K562 (cell line): ENCODE measurements around the gene TARBP2.

Experiments used
- EZH2 ChIP-seq: IDR thresholded peaks from 2 replicates; pipeline ENCODE4 v1.6.1; 2012; ENCODE audit warnings: low read depth, mild to moderate bottlenecking, inconsistent platforms, low read length, borderline replicate concordance
- KAT8 ChIP-seq: fragments of 450-650 bp; IDR thresholded peaks from 2 replicates; pipeline ENCODE4 v1.6.1; 2016; ENCODE audit warnings: low read depth, mild to moderate bottlenecking
- MAFF ChIP-seq: IDR thresholded peaks from 2 replicates; pipeline ENCODE4 v1.6.1; 2012; ENCODE audit warnings: low read length, improper control_type of control experiment
- MNT ChIP-seq, 2 experiments: fragments of 450-650 bp; conservative IDR thresholded peaks; 2 replicates each; pipeline ENCODE4 v1.6.1; 2017; ENCODE audit warnings: mild to moderate bottlenecking in 2 of 2, moderate library complexity in 2 of 2
- NONO ChIP-seq, 2 experiments: fragments of 200-400 bp in 1 of 2; fragments of 450-650 bp in 1 of 2; formaldehyde crosslinking in 1 of 2; IDR thresholded peaks; 2 replicates each; pipeline ENCODE4 v1.6.1; 2017; ENCODE audit warnings: low read depth in 2 of 2, mild to moderate bottlenecking in 2 of 2, moderate library complexity in 2 of 2, low read length in 1 of 2
- NR1H2 ChIP-seq: sonication (generic); formaldehyde crosslinking; IDR thresholded peaks from 2 replicates; pipeline ENCODE4 v1.4.0; 2020; ENCODE audit warnings: mild to moderate bottlenecking, missing genetic modification reagents
- POLR2AphosphoS5 ChIP-seq: IDR thresholded peaks from 2 replicates; pipeline ENCODE4 v1.6.1; 2011; ENCODE audit warnings: mild to moderate bottlenecking, low read depth, low read length, moderate library complexity; ENCODE audit not compliant: control insufficient read depth, insufficient read depth
- STAG1 ChIP-seq: sonication (generic); formaldehyde crosslinking; IDR thresholded peaks from 2 replicates; pipeline ENCODE4 v1.5.0; 2020; ENCODE audit warnings: missing genetic modification reagents, borderline replicate concordance
- ZNF3 ChIP-seq: fragments of 250-450 bp; sonication (Bioruptor Pico); IDR thresholded peaks from 2 replicates; pipeline ENCODE4 v1.5.0; 2021; ENCODE audit warnings: mild to moderate bottlenecking, moderate library complexity
- ZNF444 ChIP-seq: fragments of 250-450 bp; sonication (Bioruptor Pico); IDR thresholded peaks from 2 replicates; pipeline ENCODE4 v1.4.0; 2020; ENCODE audit warnings: mild to moderate bottlenecking, moderate library complexity
- TF ChIP-seq, protein P1 (sequence below), 3 experiments: IDR thresholded peaks in 2 of 3; conservative IDR thresholded peaks in 1 of 3; 2 replicates each; pipeline ENCODE4 v1.5.1; 2011 to 2012; ENCODE audit warnings: low read length in 3 of 3, mild to moderate bottlenecking in 3 of 3, control low read depth in 2 of 3, improper control_type of control experiment in 1 of 3, inconsistent platforms in 1 of 3, low read depth in 1 of 3, mixed read lengths in 1 of 3, moderate library complexity in 1 of 3; ENCODE audit not compliant: insufficient read depth in 2 of 3

GRCh38 chr12:53489242-53489864, 11.7 kb upstream of the TARBP2 start:
- TF ChIP-seq KAT8 = no peak
- TF ChIP-seq, protein P1, sequence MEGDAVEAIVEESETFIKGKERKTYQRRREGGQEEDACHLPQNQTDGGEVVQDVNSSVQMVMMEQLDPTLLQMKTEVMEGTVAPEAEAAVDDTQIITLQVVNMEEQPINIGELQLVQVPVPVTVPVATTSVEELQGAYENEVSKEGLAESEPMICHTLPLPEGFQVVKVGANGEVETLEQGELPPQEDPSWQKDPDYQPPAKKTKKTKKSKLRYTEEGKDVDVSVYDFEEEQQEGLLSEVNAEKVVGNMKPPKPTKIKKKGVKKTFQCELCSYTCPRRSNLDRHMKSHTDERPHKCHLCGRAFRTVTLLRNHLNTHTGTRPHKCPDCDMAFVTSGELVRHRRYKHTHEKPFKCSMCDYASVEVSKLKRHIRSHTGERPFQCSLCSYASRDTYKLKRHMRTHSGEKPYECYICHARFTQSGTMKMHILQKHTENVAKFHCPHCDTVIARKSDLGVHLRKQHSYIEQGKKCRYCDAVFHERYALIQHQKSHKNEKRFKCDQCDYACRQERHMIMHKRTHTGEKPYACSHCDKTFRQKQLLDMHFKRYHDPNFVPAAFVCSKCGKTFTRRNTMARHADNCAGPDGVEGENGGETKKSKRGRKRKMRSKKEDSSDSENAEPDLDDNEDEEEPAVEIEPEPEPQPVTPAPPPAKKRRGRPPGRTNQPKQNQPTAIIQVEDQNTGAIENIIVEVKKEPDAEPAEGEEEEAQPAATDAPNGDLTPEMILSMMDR (IDR thresholded peaks at IDR 0.05 in 2 of 3, conservative IDR thresholded peaks at IDR 0.05 in 1 of 3; ENCODE audit: insufficient read depth in 2 of 3, low read depth in 1 of 3, low read length in 3 of 3) = no peak
- no peak for TF ChIP-seq STAG1
- TF ChIP-seq MNT (conservative IDR thresholded peaks at IDR 0.05) = no peak
- no peak for TF ChIP-seq MAFF
- no peak for TF ChIP-seq ZNF3
- no peak for TF ChIP-seq POLR2AphosphoS5
- no peak for TF ChIP-seq NONO (IDR thresholded peaks at IDR 0.05; ENCODE audit: low read depth in 2 of 2, low read length in 1 of 2)
- TF ChIP-seq NR1H2 = no peak
- no peak for TF ChIP-seq ZNF444 (CRISPR knock-in tag)
- TF ChIP-seq EZH2 = no peak
